Measurements from ENCODE around the gene SUPT3H. TPM values are rescaled to one million over a fixed set of nuclear protein-coding genes. Genes with fewer than 3 reads are reported as not detected.

The SUPT3H gene
- total and polyA plus RNA-seq, 2 of the 13 experiments (the other 11 are each of a cell fraction or from before 2014, with no cell fraction given) = 11.9 to 36.1 TPM

DNA sequence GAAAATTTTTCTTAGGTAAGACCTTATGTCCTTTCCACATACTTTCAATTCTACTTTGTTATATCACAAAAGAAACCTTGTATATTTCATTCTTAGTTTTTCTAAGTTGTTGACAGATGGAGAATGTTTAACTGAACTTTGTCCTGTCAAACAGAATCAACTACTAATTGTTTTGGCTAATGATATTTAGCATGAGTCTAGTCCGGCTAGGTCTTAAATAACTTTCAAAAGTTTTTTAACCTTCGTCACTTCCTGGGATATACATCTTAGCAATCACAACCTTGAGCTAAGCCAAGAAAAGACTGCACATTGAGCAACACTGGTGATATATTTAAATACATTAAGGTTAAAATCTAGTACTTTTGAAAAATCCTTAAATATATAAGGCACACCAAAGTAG is 112.5 kb downstream of the SUPT3H start (continued):
- TF ChIP-seq RBFOX2 (IDR thresholded peaks at IDR 0.05; ENCODE audit: low read depth, low read length) = no peak
- TF ChIP-seq, protein P1, sequence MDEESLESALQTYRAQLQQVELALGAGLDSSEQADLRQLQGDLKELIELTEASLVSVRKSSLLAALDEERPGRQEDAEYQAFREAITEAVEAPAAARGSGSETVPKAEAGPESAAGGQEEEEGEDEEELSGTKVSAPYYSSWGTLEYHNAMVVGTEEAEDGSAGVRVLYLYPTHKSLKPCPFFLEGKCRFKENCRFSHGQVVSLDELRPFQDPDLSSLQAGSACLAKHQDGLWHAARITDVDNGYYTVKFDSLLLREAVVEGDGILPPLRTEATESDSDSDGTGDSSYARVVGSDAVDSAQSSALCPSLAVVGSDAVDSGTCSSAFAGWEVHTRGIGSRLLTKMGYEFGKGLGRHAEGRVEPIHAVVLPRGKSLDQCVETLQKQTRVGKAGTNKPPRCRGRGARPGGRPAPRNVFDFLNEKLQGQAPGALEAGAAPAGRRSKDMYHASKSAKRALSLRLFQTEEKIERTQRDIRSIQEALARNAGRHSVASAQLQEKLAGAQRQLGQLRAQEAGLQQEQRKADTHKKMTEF (CRISPR knock-in tag; IDR thresholded peaks at IDR 0.05) = peak; percentile 63; the same call in 1 of the 2 replicates
- TF ChIP-seq ZNF160 (CRISPR knock-in tag; IDR thresholded peaks at IDR 0.05) = no peak
- TF ChIP-seq, protein P2, sequence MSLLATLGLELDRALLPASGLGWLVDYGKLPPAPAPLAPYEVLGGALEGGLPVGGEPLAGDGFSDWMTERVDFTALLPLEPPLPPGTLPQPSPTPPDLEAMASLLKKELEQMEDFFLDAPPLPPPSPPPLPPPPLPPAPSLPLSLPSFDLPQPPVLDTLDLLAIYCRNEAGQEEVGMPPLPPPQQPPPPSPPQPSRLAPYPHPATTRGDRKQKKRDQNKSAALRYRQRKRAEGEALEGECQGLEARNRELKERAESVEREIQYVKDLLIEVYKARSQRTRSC (CRISPR knock-in tag; IDR thresholded peaks at IDR 0.05; ENCODE audit: low read depth) = no peak
- TF ChIP-seq RBM22 (optimal IDR thresholded peaks at IDR 0.05; ENCODE audit: low read length) = no peak
- no peak for TF ChIP-seq ETV6 (CRISPR knock-in tag; conservative IDR thresholded peaks at IDR 0.05)
- no peak for TF ChIP-seq CHD4 (IDR thresholded peaks at IDR 0.05; ENCODE audit: borderline replicate concordance, low read length)
- TF ChIP-seq SNAI1 (CRISPR knock-in tag; IDR thresholded peaks at IDR 0.05; ENCODE audit: borderline replicate concordance) = no peak
- TF ChIP-seq SP1 (IDR thresholded peaks at IDR 0.05) = no peak
- no peak for TF ChIP-seq SP1 (CRISPR knock-in tag; IDR thresholded peaks at IDR 0.05)
- TF ChIP-seq RXRB (CRISPR knock-in tag; IDR thresholded peaks at IDR 0.05; ENCODE audit: borderline replicate concordance) = peak; percentile 31; the same call in 1 of the 2 replicates
- peak; percentile 81; the same call in 1 of the 2 replicates for TF ChIP-seq ZNF331 (CRISPR knock-in tag; IDR thresholded peaks at IDR 0.05)
- no peak for TF ChIP-seq ZSCAN12 (CRISPR knock-in tag; IDR thresholded peaks at IDR 0.05)
- no peak for TF ChIP-seq ZNF251 (CRISPR knock-in tag; IDR thresholded peaks at IDR 0.05)
- no peak for TF ChIP-seq NCOA1 (CRISPR knock-in tag; IDR thresholded peaks at IDR 0.05)
- no peak for TF ChIP-seq RORA (CRISPR knock-in tag; IDR thresholded peaks at IDR 0.05)
- no peak for TF ChIP-seq ZNF101 (CRISPR knock-in tag; IDR thresholded peaks at IDR 0.05; ENCODE audit: borderline replicate concordance, low read depth)
- peak; percentile 57; the same call in 1 of the 2 replicates for TF ChIP-seq FOXA1 (IDR thresholded peaks at IDR 0.05)
- TF ChIP-seq FOXA1 (CRISPR knock-in tag; IDR thresholded peaks at IDR 0.05) = peak; percentile 65
- TF ChIP-seq, protein P3, sequence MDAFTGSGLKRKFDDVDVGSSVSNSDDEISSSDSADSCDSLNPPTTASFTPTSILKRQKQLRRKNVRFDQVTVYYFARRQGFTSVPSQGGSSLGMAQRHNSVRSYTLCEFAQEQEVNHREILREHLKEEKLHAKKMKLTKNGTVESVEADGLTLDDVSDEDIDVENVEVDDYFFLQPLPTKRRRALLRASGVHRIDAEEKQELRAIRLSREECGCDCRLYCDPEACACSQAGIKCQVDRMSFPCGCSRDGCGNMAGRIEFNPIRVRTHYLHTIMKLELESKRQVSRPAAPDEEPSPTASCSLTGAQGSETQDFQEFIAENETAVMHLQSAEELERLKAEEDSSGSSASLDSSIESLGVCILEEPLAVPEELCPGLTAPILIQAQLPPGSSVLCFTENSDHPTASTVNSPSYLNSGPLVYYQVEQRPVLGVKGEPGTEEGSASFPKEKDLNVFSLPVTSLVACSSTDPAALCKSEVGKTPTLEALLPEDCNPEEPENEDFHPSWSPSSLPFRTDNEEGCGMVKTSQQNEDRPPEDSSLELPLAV (CRISPR knock-in tag; conservative IDR thresholded peaks at IDR 0.05; ENCODE audit: low read depth) = no peak
- TF ChIP-seq MAF1 (CRISPR knock-in tag; IDR thresholded peaks at IDR 0.05; ENCODE audit: borderline replicate concordance) = no peak
- TF ChIP-seq ZNF446 (CRISPR knock-in tag; IDR thresholded peaks at IDR 0.05) = no peak
- no peak for TF ChIP-seq KLF9 (CRISPR knock-in tag; IDR thresholded peaks at IDR 0.05; ENCODE audit: low read depth)
- TF ChIP-seq, protein P4, sequence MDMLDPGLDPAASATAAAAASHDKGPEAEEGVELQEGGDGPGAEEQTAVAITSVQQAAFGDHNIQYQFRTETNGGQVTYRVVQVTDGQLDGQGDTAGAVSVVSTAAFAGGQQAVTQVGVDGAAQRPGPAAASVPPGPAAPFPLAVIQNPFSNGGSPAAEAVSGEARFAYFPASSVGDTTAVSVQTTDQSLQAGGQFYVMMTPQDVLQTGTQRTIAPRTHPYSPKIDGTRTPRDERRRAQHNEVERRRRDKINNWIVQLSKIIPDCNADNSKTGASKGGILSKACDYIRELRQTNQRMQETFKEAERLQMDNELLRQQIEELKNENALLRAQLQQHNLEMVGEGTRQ (IDR thresholded peaks at IDR 0.05; ENCODE audit: low read depth, low read length) = no peak
- TF ChIP-seq, protein P4 (CRISPR knock-in tag; IDR thresholded peaks at IDR 0.05; ENCODE audit: borderline replicate concordance) = no peak
- TF ChIP-seq NFE2L2 (IDR thresholded peaks at IDR 0.05; ENCODE audit: low read length) = no peak
- TF ChIP-seq ZNF253 (CRISPR knock-in tag; IDR thresholded peaks at IDR 0.05; ENCODE audit: borderline replicate concordance) = no peak
- TF ChIP-seq RXRA (CRISPR knock-in tag; IDR thresholded peaks at IDR 0.05) = no peak

Data from HepG2 (cell line).